SJSA1 (cell line): ENCODE measurements around the gene ZNF8. TPM values are rescaled to one million over a fixed set of nuclear protein-coding genes. Genes with fewer than 3 reads are reported as not detected.

Experiments used
- DNase-seq, 2 experiments: peaks; one replicate each; pipeline ENCODE4 v3.0.0-alpha.2; 2015 to 2020; ENCODE audit warnings: low spot score in 2 of 2, low read depth in 1 of 2
- H3K27ac ChIP-seq: fragments of 250-450 bp; sonication (Bioruptor Pico); 2 replicates; pipeline ENCODE4 v1.5.1; 2020; ENCODE audit warnings: mild to moderate bottlenecking, moderate library complexity
- H3K27me3 ChIP-seq: fragments of 250-450 bp; sonication (Bioruptor Pico); replicated peaks from 2 replicates; pipeline ENCODE4 v1.5.1; 2020; ENCODE audit warnings: mild to moderate bottlenecking, moderate library complexity
- H3K36me3 ChIP-seq: fragments of 250-450 bp; sonication (Bioruptor Pico); 2 replicates; pipeline ENCODE4 v1.5.1; 2020; ENCODE audit warnings: mild to moderate bottlenecking
- H3K4me1 ChIP-seq: fragments of 250-450 bp; sonication (Bioruptor Pico); replicated peaks from 2 replicates; pipeline ENCODE4 v1.6.1; 2021; ENCODE audit warnings: mild to moderate bottlenecking
- H3K4me3 ChIP-seq: fragments of 250-450 bp; sonication (Bioruptor Pico); 2 replicates; pipeline ENCODE4 v1.5.1; 2020; ENCODE audit warnings: mild to moderate bottlenecking
- H3K9me3 ChIP-seq: fragments of 250-450 bp; sonication (Bioruptor Pico); replicated peaks from 2 replicates; pipeline ENCODE4 v1.5.1; 2020; ENCODE audit warnings: mild to moderate bottlenecking
- total RNA-seq: library from RNA; depleted of rRNA; stranded (reverse); fragments of >200 nt; shearing (Covaris generic); gene quantifications from 2 replicates; pipeline ENCODE4 v1.2.3, GENCODE V29; 2014; rRNA removed

The ZNF8 gene
- total RNA-seq, 1 experiment from 2014 or later, result 4.1 TPM

DNA sequence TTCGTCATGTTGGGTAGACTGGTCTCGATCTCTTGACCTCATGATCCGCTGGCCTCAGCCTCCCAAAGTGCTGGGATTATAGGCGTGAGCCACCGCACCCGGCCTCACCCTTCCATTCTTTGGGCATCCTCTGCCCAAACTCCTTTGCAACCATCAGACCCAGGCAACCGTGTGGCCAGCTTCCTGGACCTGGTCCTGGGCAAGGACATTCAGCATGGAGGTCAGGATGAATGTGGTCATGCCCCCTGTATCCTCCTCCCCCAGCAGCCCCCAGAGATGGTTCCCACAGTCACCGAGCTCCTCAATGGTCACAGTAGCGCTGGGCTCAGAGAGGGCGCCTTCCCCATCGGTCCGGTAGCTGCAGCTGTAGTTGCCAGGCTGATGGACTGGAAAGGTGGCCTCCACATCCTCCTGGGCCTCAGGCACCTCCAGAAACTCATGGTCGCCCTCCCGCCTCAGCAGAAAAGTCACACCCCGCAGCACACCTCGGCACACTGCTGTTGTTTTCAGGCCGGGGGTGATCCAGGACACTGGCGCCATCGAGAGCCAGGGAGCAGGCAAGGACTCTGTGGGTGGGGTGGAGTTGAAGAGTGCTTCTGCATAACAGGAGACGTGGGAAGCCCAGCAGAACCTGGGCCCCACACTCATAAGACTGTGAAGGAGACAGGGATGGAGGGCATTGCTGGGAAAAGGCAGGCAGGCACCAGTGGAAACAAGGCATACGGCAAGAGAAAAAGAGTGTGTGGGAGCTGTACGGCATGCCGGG lies 73.4 kb downstream of the ZNF8 start:
- peaks cover 19% of the 10 kb centered on the region for H3K36me3 ChIP-seq
- no peak for DNase-seq
- H3K4me3 ChIP-seq, result no peak overlapping the region
- H3K9me3 ChIP-seq, result peaks cover 7% of the 10 kb centered on the region
- peaks cover 14% of the 10 kb centered on the region for H3K4me1 ChIP-seq
- H3K27ac ChIP-seq, result no peak overlapping the region
- peaks cover 9% of the 10 kb centered on the region for H3K27me3 ChIP-seq

Other genes starting within 250 kb of the ZNF8 start
- gene ZSCAN1, start 244.9 kb upstream of the ZNF8 start, total RNA-seq, result not detected in 2 replicates
- not detected in 2 replicates for gene ZNF135, start 219.7 kb upstream of the ZNF8 start, total RNA-seq
- 0.26 TPM in 1 of 2 replicates, not detected in the other for gene ZSCAN18, start 180.7 kb upstream of the ZNF8 start, total RNA-seq
- 5.4 and 8.3 TPM in 2 replicates for gene ZNF329, start 128.2 kb upstream of the ZNF8 start, total RNA-seq
- gene ZNF274, start 95.9 kb upstream of the ZNF8 start, total RNA-seq, result 5.2 and 12.4 TPM in 2 replicates
- gene ZNF544, start 50.0 kb upstream of the ZNF8 start, total RNA-seq, result 42.4 and 50.5 TPM in 2 replicates
- 44.4 and 59.3 TPM in 2 replicates for gene ERVK3-1, start 26.4 kb downstream of the ZNF8 start, total RNA-seq
- gene ZSCAN22, start 48.0 kb downstream of the ZNF8 start, total RNA-seq, result 2.5 and 3.2 TPM in 2 replicates
- 23.6 and 67.7 TPM in 2 replicates for gene A1BG, start 74.5 kb downstream of the ZNF8 start, total RNA-seq
- gene ZNF497, start 83.8 kb downstream of the ZNF8 start, total RNA-seq, result 0.19 and 1.3 TPM in 2 replicates
- gene ZNF837, start 102.1 kb downstream of the ZNF8 start, total RNA-seq, result 2.5 and 7.0 TPM in 2 replicates
- 1,597 and 2,220 TPM in 2 replicates for gene RPS5, start 108.3 kb downstream of the ZNF8 start, total RNA-seq
- 0.53 TPM in 1 of 2 replicates, not detected in the other for gene RNF225, start 116.7 kb downstream of the ZNF8 start, total RNA-seq
- gene ZNF584, start 129.7 kb downstream of the ZNF8 start, total RNA-seq, result 9.6 and 13.5 TPM in 2 replicates
- gene ZNF132, start 161.2 kb downstream of the ZNF8 start, total RNA-seq, result 2.8 and 6.0 TPM in 2 replicates
- gene ZNF324B, start 172.7 kb downstream of the ZNF8 start, total RNA-seq, result 4.9 and 6.7 TPM in 2 replicates
- 6.4 and 15.1 TPM in 2 replicates for gene ZNF324, start 188.1 kb downstream of the ZNF8 start, total RNA-seq
- gene ZNF446, start 197.4 kb downstream of the ZNF8 start, total RNA-seq, result 5.1 TPM in 2 replicates
- 0.38 and 0.55 TPM in 2 replicates for gene SLC27A5, start 233.0 kb downstream of the ZNF8 start, total RNA-seq
- 4.2 and 4.7 TPM in 2 replicates for gene ZBTB45, start 240.9 kb downstream of the ZNF8 start, total RNA-seq